ENCODE results near the gene SLC2A9. TPM values are rescaled to one million over a fixed set of nuclear protein-coding genes. Genes with fewer than 3 reads are reported as not detected.

Gene SLC2A9
- total and polyA plus RNA-seq, 2 donors (not counting 3 experiments of a cell fraction or from before 2014, with no cell fraction given) = 1.6 to 1.8 TPM

GRCh38 chr4:9804918-9805317 lies 216.4 kb downstream of the SLC2A9 start:
- no peak overlapping the region for H3K4me2 ChIP-seq (ENCODE audit: insufficient read depth, low read length)
- dilution Hi-C loops (cut with MboI; ENCODE audit: extremely low pct_ligation_motif_present, low sequenced_read_pairs) = no loop called here
- TF ChIP-seq POLR2AphosphoS5 (IDR thresholded peaks at IDR 0.05; ENCODE audit: insufficient read depth, low read depth, low read length) = no peak
- no peak for TF ChIP-seq EZH2 (IDR thresholded peaks at IDR 0.05; ENCODE audit: borderline replicate concordance, low read depth, low read length, severe bottlenecking)
- no peak for TF ChIP-seq JUN (IDR thresholded peaks at IDR 0.05; ENCODE audit: borderline replicate concordance, insufficient read depth, insufficient read length, low read depth)
- no peak for TF ChIP-seq GATA2 (IDR thresholded peaks at IDR 0.05; ENCODE audit: insufficient read depth, insufficient read length, low read depth, low read length)
- no peak for TF ChIP-seq MYC (IDR thresholded peaks at IDR 0.05; ENCODE audit: low read depth, low read length)
- TF ChIP-seq POLR2A (IDR thresholded peaks at IDR 0.05; ENCODE audit: low read depth, low read length) = no peak
- no peak for TF ChIP-seq MAX (IDR thresholded peaks at IDR 0.05; ENCODE audit: insufficient read depth, insufficient read length)
- TF ChIP-seq CTCF (IDR thresholded peaks at IDR 0.05; ENCODE audit: extremely low read depth in 1 of 2, insufficient read depth in 1 of 2, low read depth in 1 of 2, low read length in 2 of 2) = no peak
- TF ChIP-seq FOS (IDR thresholded peaks at IDR 0.05; ENCODE audit: borderline replicate concordance, insufficient read depth, low read length) = no peak
- H3K4me1 ChIP-seq (ENCODE audit: control insufficient read depth, extremely low read depth, insufficient read depth, low read length) = no peaks in the 10 kb centered on the region
- no peaks in the 10 kb centered on the region for H3K27me3 ChIP-seq (ENCODE audit: control insufficient read depth in 2 of 2, insufficient read depth in 2 of 2, low read length in 2 of 2)
- no peak overlapping the region for H2AFZ ChIP-seq (ENCODE audit: low read depth, low read length)
- intact Hi-C loops (cut with micrococcal nuclease) = no loop called here
- POLR2A ChIA-PET = no interaction called here
- no TSS peak for BruUV-seq (replicated peaks)
- H3K9me1 ChIP-seq (replicated peaks; ENCODE audit: control insufficient read depth, extremely low read depth, insufficient read depth, low read length) = no peaks in the 10 kb centered on the region
- no peaks in the 10 kb centered on the region for H3K36me3 ChIP-seq (ENCODE audit: control insufficient read depth in 2 of 2, extremely low read depth in 1 of 2, insufficient read depth in 2 of 2, low read length in 2 of 2)
- no peak for DNase-seq (ENCODE audit: low read depth, low spot score)
- H3K9ac ChIP-seq (replicated peaks; ENCODE audit: extremely low read depth, insufficient read depth, low read length) = no peak overlapping the region
- no peaks in the 10 kb centered on the region for H3K9me3 ChIP-seq (replicated peaks; ENCODE audit: control insufficient read depth, insufficient read depth, low read length)
- no peak overlapping the region for H3K27ac ChIP-seq (ENCODE audit: insufficient read depth, low read depth, low read length)
- no peak for FAIRE-seq
- no peaks in the 10 kb centered on the region for H3K79me2 ChIP-seq (ENCODE audit: control insufficient read depth, insufficient read depth, low read length)
- H4K20me1 ChIP-seq (replicated peaks; ENCODE audit: control insufficient read depth, extremely low read depth, insufficient read depth, low read length) = no peaks in the 10 kb centered on the region
- CTCF ChIA-PET = no interaction called here
- H3K4me3 ChIP-seq (replicated peaks in 1 of 3; ENCODE audit: insufficient read depth in 1 of 3, low read depth in 1 of 3, low read length in 3 of 3) = no peak overlapping the region
